Measurements from ENCODE around the gene VENTX.
A peak's percentile ranks its signal among the peaks of the same experiment; 100 is the strongest.

The VENTX gene

GRCh38 chr10:133277277-133277992, 39.8 kb downstream of the VENTX start:
- TF ChIP-seq POLR2A (IDR thresholded peaks at IDR 0.05; ENCODE audit: low read depth, low read length) = no peak
- no peak for FAIRE-seq
- DNase-seq (ENCODE audit: insufficient read length, low spot score) = no peak

GRCh38 chr10:133277993-133278576, 40.4 kb downstream of the VENTX start:
- no peak for DNase-seq (ENCODE audit: insufficient read length, low spot score)
- no peak for TF ChIP-seq POLR2A (IDR thresholded peaks at IDR 0.05; ENCODE audit: low read depth, low read length)
- no peak for FAIRE-seq

GRCh38 chr10:133278577-133279265, 41.1 kb downstream of the VENTX start:
- TF ChIP-seq POLR2A (IDR thresholded peaks at IDR 0.05; ENCODE audit: low read depth, low read length) = no peak
- FAIRE-seq (peak; percentile 92), DNase-seq (ENCODE audit: insufficient read length, low spot score) (peak; percentile 95)

GRCh38 chr10:133279326-133280226, 41.9 kb downstream of the VENTX start:
- no peak for FAIRE-seq
- DNase-seq (ENCODE audit: insufficient read length, low spot score) = no peak
- no peak for TF ChIP-seq POLR2A (IDR thresholded peaks at IDR 0.05; ENCODE audit: low read depth, low read length)

- FAIRE-seq = no peak
- no peak for TF ChIP-seq POLR2A (IDR thresholded peaks at IDR 0.05; ENCODE audit: low read depth, low read length)
- DNase-seq (ENCODE audit: insufficient read length, low spot score) = no peak
Observed at GRCh38 chr10:133280391-133281059, 42.9 kb downstream of the VENTX start.

GRCh38 chr10:133281084-133281483, 43.4 kb downstream of the VENTX start:
- no peak for TF ChIP-seq POLR2A (IDR thresholded peaks at IDR 0.05; ENCODE audit: low read depth, low read length)
- FAIRE-seq = no peak

GRCh38 chr10:133281628-133282372, 44.1 kb downstream of the VENTX start:
- no peak for DNase-seq (ENCODE audit: insufficient read length, low spot score)
- TF ChIP-seq POLR2A (IDR thresholded peaks at IDR 0.05; ENCODE audit: low read depth, low read length) = no peak
- FAIRE-seq = no peak

More at GRCh38 chr10:133281084-133281483, 43.4 kb downstream of the VENTX start:
- DNase-seq (ENCODE audit: insufficient read length, low spot score) = no peak

GRCh38 chr10:133282846-133283390, 45.3 kb downstream of the VENTX start:
- DNase-seq (ENCODE audit: insufficient read length, low spot score) (no peak), FAIRE-seq (no peak)
- TF ChIP-seq POLR2A (IDR thresholded peaks at IDR 0.05; ENCODE audit: low read depth, low read length) = no peak

GRCh38 chr10:133283931-133284330, 46.3 kb downstream of the VENTX start:
- no peak for TF ChIP-seq POLR2A (IDR thresholded peaks at IDR 0.05; ENCODE audit: low read depth, low read length)
- DNase-seq (ENCODE audit: insufficient read length, low spot score) (no peak), FAIRE-seq (no peak)

DNA sequence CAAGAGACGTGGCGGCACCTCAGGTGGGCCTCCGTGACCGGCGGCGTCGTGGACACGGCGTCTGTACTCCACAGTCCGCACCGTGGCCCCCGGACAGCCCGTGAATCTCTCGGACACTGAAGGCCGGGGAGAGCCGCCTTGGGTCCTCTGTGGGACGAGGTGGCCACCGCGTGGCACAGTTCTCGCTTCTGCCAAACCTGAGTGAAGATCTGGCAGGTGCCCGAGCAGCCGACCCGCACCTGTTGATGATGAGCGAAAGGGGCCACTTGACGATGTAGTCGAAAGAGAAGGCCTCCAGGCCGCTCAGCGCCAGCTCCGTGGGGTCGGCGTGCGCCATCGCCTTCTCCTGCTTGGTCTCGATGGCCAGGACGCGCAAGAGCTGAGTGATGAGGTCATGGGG, 47.6 kb downstream of the VENTX start:
- DNase-seq (ENCODE audit: insufficient read length, low spot score) (no peak), FAIRE-seq (no peak)
- no peak for TF ChIP-seq POLR2A (IDR thresholded peaks at IDR 0.05; ENCODE audit: low read depth, low read length)

DNA sequence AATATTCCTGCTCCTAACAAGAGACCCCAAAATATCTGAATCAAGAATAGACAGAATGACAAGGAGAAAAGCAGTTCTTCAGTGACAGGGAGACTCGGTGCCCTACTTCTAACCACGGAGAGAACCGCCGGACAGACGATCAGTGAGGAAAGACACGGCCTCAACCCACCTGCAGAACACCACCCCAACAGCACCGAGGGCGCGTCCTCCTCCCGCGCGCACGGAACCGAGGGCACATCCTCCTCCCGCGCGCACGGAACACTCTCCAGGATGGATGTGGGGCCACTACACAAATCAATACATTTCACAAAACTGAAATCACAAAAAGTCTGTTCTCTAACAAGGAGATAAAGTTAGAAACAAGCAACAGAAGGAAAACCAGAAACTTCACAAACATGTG, 48.7 kb downstream of the VENTX start:
- TF ChIP-seq POLR2A (IDR thresholded peaks at IDR 0.05; ENCODE audit: low read depth, low read length) = no peak
- DNase-seq (ENCODE audit: insufficient read length, low spot score) = no peak
- no peak for FAIRE-seq

- no peak for DNase-seq (ENCODE audit: insufficient read length, low spot score)
- FAIRE-seq = no peak
- no peak for TF ChIP-seq POLR2A (IDR thresholded peaks at IDR 0.05; ENCODE audit: low read depth, low read length)
Observed at GRCh38 chr10:133287832-133288500, 50.3 kb downstream of the VENTX start.

All from H54 (cell line).